Fibroblast of lung (primary cell): ENCODE results near the gene FOXD3. TPM values are rescaled to one million over a fixed set of nuclear protein-coding genes. Genes with fewer than 3 reads are reported as not detected.

Experiments
- DNase-seq, 2 donors: peaks; one replicate each; pipeline versions ENCODE4 v3.0.0 to v3.0.0-alpha.2; 2010; ENCODE audit warnings: low read depth in 2 of 2
- H2AFZ ChIP-seq: 2 replicates; pipeline ENCODE4 v1.5.1; 2012; ENCODE audit warnings: low read length, control low read depth, inconsistent platforms
- H3K27ac ChIP-seq: 2 replicates; pipeline ENCODE4 v1.5.1; 2011; ENCODE audit warnings: low read length, control low read depth; ENCODE audit not compliant: insufficient read depth
- H3K27me3 ChIP-seq: 2 replicates; pipeline ENCODE4 v1.5.1; 2011; ENCODE audit warnings: mild to moderate bottlenecking, low read length; ENCODE audit not compliant: control insufficient read depth, insufficient read depth
- H3K36me3 ChIP-seq: 2 replicates; pipeline ENCODE4 v1.5.1; 2011; ENCODE audit warnings: low read length; ENCODE audit not compliant: control insufficient read depth, insufficient read depth
- H3K4me1 ChIP-seq: 2 replicates; pipeline ENCODE4 v1.5.1; 2011; ENCODE audit warnings: low read length; ENCODE audit not compliant: control insufficient read depth, insufficient read depth; ENCODE audit errors: extremely low read depth
- H3K4me2 ChIP-seq: 2 replicates; pipeline ENCODE4 v1.5.1; 2011; ENCODE audit warnings: low read length, control low read depth; ENCODE audit not compliant: insufficient read depth; ENCODE audit errors: extremely low read depth
- H3K4me3 ChIP-seq, 4 experiments: fragments of 200-600 bp in 1 of 4; sonication (generic) in 1 of 4; replicated peaks in 1 of 4; 2 replicates each; pipeline ENCODE4 v1.5.1; 2011 to 2016; ENCODE audit warnings: low read length in 4 of 4, low read depth in 3 of 4, mild to moderate bottlenecking in 3 of 4, control low read depth in 2 of 4, inconsistent platforms in 1 of 4, mixed read lengths in 1 of 4; ENCODE audit not compliant: insufficient read depth in 1 of 4; ENCODE audit errors: control extremely low read depth in 1 of 4
- H3K79me2 ChIP-seq: 2 replicates; pipeline ENCODE4 v1.5.1; 2012; ENCODE audit warnings: mild to moderate bottlenecking, low read length, inconsistent platforms; ENCODE audit not compliant: control insufficient read depth, insufficient read depth
- H3K9ac ChIP-seq: 2 replicates; pipeline ENCODE4 v1.5.1; 2011; ENCODE audit warnings: mild to moderate bottlenecking, low read length, control low read depth; ENCODE audit not compliant: insufficient read depth
- H3K9me3 ChIP-seq: 2 replicates; pipeline ENCODE4 v1.5.1; 2012; ENCODE audit warnings: low read depth, low read length; ENCODE audit not compliant: control insufficient read depth, insufficient read depth
- H4K20me1 ChIP-seq: 2 replicates; pipeline ENCODE4 v1.5.1; 2011; ENCODE audit warnings: low read length; ENCODE audit not compliant: control insufficient read depth, insufficient read depth; ENCODE audit errors: extremely low read depth
- EZH2 ChIP-seq: IDR thresholded peaks from 2 replicates; pipeline ENCODE4 v1.5.1; 2012; ENCODE audit warnings: low read length, control low read depth, mild to moderate bottlenecking; ENCODE audit errors: missing control alignments
- polyA plus RNA-seq, 2 donors: library from polyadenylated mRNA; depleted of rRNA in 1 of 2; stranded (reverse) in 1 of 2; unstranded in 1 of 2; fragments of >200 nt; gene quantifications; 2 replicates each; pipeline ENCODE4 v1.2.1, GENCODE V29; 2011 to 2012; ENCODE audit warnings: missing spikeins in 1 of 2
- total RNA-seq: library from RNA; depleted of rRNA; stranded (reverse); fragments of >200 nt; gene quantifications from 2 replicates; pipeline ENCODE4 v1.2.1, GENCODE V29; 2014
- TF ChIP-seq, protein P1 (sequence below), 2 donors: IDR thresholded peaks in 1 of 2; conservative IDR thresholded peaks in 1 of 2; 1 replicate in 1 of 2; 2 replicates in 1 of 2; pipeline ENCODE4 v1.5.1; 2011 to 2012; ENCODE audit warnings: low read length in 2 of 2, control low read depth in 1 of 2, inconsistent platforms in 1 of 2, low read depth in 1 of 2, mild to moderate bottlenecking in 1 of 2

The FOXD3 gene
- total and polyA plus RNA-seq, 2 donors (not counting 1 experiment from before 2014, with no cell fraction given) = not detected

DNA sequence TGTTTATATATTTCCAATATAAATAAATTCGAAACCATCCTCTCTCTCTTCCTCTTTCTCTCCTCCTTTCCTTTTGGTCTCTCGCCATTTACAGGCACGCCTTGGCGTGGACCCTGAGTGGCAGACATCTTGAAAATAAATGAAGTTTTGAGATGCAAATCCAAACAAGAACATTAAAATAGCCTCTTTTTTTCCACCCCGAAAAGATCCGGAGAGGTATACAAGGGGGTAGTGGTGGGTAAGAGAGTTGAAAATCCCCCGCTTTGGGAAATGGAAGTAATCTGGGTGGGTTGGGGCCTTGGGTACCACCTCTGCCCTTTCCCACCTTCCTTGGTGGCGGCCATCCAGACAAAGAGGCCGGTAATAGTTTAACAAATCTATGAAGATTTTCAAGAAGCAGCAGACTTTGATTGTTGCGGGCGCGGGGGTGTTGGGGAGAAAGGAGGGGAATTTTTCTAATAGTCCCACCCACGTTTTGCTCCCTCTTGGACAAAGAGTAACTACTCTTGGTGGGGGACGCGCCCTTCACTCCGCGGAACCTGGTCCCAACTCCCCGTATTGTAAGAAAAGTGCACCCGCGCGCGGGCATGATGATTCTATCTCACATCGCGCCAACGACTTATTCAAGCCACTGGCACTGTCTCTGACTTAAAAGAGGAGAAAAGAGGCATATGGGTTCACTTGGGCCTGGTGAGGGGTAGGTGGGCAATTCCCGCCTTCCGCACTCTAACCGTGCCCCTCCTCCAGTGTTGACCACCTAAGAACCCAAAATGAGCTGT lies 4.0 kb upstream of the FOXD3 start:
- H4K20me1 ChIP-seq = no peaks in the 10 kb centered on the region
- no peak overlapping the region for H3K27ac ChIP-seq
- no peak overlapping the region for H3K9ac ChIP-seq
- H2AFZ ChIP-seq = no peak overlapping the region
- H3K4me3 ChIP-seq = no peak overlapping the region
- H3K4me2 ChIP-seq = no peak overlapping the region
- TF ChIP-seq, protein P1, sequence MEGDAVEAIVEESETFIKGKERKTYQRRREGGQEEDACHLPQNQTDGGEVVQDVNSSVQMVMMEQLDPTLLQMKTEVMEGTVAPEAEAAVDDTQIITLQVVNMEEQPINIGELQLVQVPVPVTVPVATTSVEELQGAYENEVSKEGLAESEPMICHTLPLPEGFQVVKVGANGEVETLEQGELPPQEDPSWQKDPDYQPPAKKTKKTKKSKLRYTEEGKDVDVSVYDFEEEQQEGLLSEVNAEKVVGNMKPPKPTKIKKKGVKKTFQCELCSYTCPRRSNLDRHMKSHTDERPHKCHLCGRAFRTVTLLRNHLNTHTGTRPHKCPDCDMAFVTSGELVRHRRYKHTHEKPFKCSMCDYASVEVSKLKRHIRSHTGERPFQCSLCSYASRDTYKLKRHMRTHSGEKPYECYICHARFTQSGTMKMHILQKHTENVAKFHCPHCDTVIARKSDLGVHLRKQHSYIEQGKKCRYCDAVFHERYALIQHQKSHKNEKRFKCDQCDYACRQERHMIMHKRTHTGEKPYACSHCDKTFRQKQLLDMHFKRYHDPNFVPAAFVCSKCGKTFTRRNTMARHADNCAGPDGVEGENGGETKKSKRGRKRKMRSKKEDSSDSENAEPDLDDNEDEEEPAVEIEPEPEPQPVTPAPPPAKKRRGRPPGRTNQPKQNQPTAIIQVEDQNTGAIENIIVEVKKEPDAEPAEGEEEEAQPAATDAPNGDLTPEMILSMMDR (conservative IDR thresholded peaks at IDR 0.05 in 1 of 2, IDR thresholded peaks at IDR 0.05 in 1 of 2; ENCODE audit: low read depth in 1 of 2, low read length in 2 of 2) = no peak
- no peak for TF ChIP-seq EZH2
- H3K4me1 ChIP-seq = no peaks in the 10 kb centered on the region
- H3K27me3 ChIP-seq = peaks cover 73% of the 10 kb centered on the region
- no peaks in the 10 kb centered on the region for H3K36me3 ChIP-seq
- no peaks in the 10 kb centered on the region for H3K79me2 ChIP-seq
- H3K9me3 ChIP-seq = no peaks in the 10 kb centered on the region
- peak in 1 of 2 donors; percentile 17 for DNase-seq

DNA sequence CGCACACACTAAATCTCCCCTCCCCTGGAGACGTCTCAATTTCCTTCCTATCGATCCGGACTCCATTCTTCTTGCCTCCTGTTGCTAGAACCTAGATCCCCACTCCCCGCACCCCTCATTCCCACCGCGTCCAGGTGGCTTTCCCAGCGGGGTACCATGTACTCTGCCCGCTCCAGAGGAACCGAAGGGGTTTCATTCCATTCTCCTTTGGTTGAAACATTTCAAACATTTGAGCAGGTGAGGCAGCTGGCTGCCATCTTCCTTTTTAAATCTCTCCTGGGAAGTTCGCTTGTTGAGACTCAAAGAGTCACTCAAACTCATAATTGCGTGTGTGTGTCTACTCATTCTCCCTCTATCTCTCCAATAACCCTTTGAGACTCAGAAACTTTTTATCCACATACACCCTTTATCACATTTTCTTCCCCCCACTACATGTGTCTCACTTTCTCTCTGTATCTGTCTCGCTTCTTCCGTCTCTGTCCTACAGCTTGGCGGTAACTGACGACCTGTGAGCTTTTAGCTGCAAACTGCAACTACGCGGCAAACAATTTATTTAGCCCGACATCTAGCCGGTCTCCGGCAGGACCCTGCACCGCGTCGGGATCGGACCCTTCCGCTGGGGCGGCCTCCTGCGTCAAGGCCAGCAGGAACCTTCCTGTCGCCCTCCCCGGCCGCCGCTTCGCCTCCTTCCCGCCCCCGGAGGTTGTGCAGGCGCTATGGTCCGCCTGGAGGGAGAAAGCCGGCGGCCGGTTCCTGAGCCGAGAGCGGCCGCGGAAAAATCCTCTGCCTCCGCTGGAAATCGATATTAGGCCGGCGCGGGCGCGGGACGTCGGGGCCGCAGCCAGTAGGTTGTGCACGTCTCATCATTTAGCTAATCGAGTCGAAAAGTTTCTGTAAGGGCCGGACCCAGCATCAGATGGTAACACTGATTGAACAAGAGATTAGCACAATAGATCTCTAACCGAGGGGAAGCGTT lies 3.0 kb upstream of the FOXD3 start:
- TF ChIP-seq EZH2 = peak; percentile 81
- TF ChIP-seq, protein P1 (conservative IDR thresholded peaks at IDR 0.05 in 1 of 2, IDR thresholded peaks at IDR 0.05 in 1 of 2; ENCODE audit: low read depth in 1 of 2, low read length in 2 of 2) = no peak
- H3K27ac ChIP-seq = no peak overlapping the region
- peak in 1 of 2 donors; percentile 17 for DNase-seq
- H4K20me1 ChIP-seq = no peaks in the 10 kb centered on the region
- H3K27me3 ChIP-seq = peaks cover 83% of the 10 kb centered on the region
- H3K9me3 ChIP-seq = no peaks in the 10 kb centered on the region
- H3K9ac ChIP-seq = no peak overlapping the region
- H3K36me3 ChIP-seq = no peaks in the 10 kb centered on the region
- H3K79me2 ChIP-seq = no peaks in the 10 kb centered on the region
- no peak overlapping the region for H3K4me2 ChIP-seq
- H3K4me3 ChIP-seq = no peak overlapping the region
- H2AFZ ChIP-seq = no peak overlapping the region
- H3K4me1 ChIP-seq = no peaks in the 10 kb centered on the region
